ENCODE measurements around the gene IGSF21.

IGSF21 gene

GRCh38 chr1:18178111-18178510 lies 70.5 kb downstream of the IGSF21 start:
- no peak overlapping the region for H3K4me3 ChIP-seq (replicated peaks; ENCODE audit: low read depth, low read length)
- TF ChIP-seq CTCF (IDR thresholded peaks at IDR 0.05; ENCODE audit: low read depth, low read length, missing control alignments) = no peak
- DNase-seq (ENCODE audit: extremely low read depth, low read depth) = no peak

GRCh38 chr1:18179009-18179408 lies 71.4 kb downstream of the IGSF21 start:
- DNase-seq (ENCODE audit: extremely low read depth, low read depth) = no peak
- no peak for TF ChIP-seq CTCF (IDR thresholded peaks at IDR 0.05; ENCODE audit: low read depth, low read length, missing control alignments)
- no peak overlapping the region for H3K4me3 ChIP-seq (replicated peaks; ENCODE audit: low read depth, low read length)

DNA sequence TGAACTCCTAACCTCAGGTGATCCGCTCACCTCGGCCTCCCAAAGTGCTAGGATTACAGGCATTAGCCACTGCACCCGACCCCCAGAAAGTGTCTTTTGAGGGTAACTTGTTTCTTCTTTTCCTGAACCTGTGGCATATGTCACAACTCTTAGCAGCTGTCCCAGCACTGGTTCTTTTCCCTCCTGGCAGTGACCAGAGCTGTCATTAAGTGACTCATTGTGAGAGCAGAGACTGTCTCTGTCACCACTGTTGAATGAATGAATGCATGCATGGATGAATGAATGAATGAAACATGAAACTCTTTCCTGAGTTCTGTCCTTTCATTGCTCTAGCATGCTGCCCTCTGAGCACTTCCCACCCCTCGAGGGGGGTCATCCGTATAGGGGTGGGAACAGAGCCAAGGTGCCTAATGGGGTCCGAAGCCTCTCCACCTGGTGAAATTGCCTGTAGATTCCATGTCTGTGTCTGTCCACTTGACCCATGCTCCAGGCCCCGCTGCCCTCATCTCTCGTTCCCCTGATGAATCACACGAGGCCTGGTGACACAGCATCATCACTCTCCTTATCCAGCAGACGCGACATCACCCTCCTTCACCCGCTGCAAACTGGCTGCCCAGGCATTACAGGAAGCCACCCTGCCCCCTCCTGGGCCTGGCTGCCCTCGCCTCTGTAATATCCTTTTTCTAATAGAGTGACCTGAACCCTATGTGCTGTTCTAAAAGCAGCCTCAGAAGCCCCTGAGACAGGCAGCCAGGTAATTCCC lies 75.0 kb downstream of the IGSF21 start:
- H3K4me3 ChIP-seq (replicated peaks; ENCODE audit: low read depth, low read length) = no peak overlapping the region
- no peak for TF ChIP-seq CTCF (IDR thresholded peaks at IDR 0.05; ENCODE audit: low read depth, low read length, missing control alignments)
- no peak for DNase-seq (ENCODE audit: extremely low read depth, low read depth)

- no peak for TF ChIP-seq CTCF (IDR thresholded peaks at IDR 0.05; ENCODE audit: low read depth, low read length, missing control alignments)
- H3K4me3 ChIP-seq (replicated peaks; ENCODE audit: low read depth, low read length) = no peak overlapping the region
- no peak for DNase-seq (ENCODE audit: extremely low read depth, low read depth)
Measured at GRCh38 chr1:18183533-18183932, 75.9 kb downstream of the IGSF21 start.

GRCh38 chr1:18187054-18187453 lies 79.5 kb downstream of the IGSF21 start:
- no peak for TF ChIP-seq CTCF (IDR thresholded peaks at IDR 0.05; ENCODE audit: low read depth, low read length, missing control alignments)
- H3K4me3 ChIP-seq (replicated peaks; ENCODE audit: low read depth, low read length) = no peak overlapping the region
- no peak for DNase-seq (ENCODE audit: extremely low read depth, low read depth)

- DNase-seq (ENCODE audit: extremely low read depth, low read depth) = no peak
- no peak overlapping the region for H3K4me3 ChIP-seq (replicated peaks; ENCODE audit: low read depth, low read length)
- TF ChIP-seq CTCF (IDR thresholded peaks at IDR 0.05; ENCODE audit: low read depth, low read length, missing control alignments) = no peak
Measured at GRCh38 chr1:18188820-18189517, 81.4 kb downstream of the IGSF21 start.

All from HFF-Myc (cell line).